Measurements from ENCODE around the gene BAK1.
A peak's percentile ranks its signal among the peaks of the same experiment; 100 is the strongest.

Gene BAK1

DNA sequence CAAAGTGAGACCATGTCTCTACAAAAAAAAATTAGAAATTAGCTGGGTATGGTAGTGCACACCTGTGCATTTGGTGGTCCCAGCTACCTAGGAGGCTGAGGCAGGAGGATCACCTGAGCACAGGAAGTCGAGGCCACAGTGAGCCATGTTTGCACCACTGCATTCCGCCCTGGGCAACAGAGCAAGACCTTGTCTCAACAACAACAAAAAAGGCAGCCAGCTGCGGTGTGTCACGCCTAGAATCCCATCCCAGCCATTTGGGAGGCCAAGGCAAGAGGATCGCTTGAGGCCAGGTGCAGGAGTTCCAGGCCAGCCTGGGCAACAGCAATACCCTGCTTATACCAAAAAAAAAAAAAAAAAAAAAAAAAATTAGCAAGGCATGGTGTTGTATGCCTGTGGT lies 1.1 kb upstream of the BAK1 start:
- Histone ChIP-seq H3K36me3 (ENCODE audit: insufficient read depth, low read length) (peaks cover 17% of the 10 kb centered on the region), H3K4me2 (ENCODE audit: low read length) (no peak overlapping the region), H3K9ac (ENCODE audit: low read depth, low read length) (no peak overlapping the region), H3K4me3 (ENCODE audit: low read length) (no peak overlapping the region), H3K4me1 (ENCODE audit: control insufficient read depth, insufficient read depth, low read length) (peaks cover 25% of the 10 kb centered on the region), H3K27me3 (ENCODE audit: control insufficient read depth, insufficient read depth, low read length) (no peaks in the 10 kb centered on the region), H3K9me3 (replicated peaks; ENCODE audit: low read length) (no peaks in the 10 kb centered on the region)

- Histone ChIP-seq H3K36me3 (ENCODE audit: insufficient read depth, low read length) (peaks cover 40% of the 10 kb centered on the region), H3K27me3 (ENCODE audit: control insufficient read depth, insufficient read depth, low read length) (no peaks in the 10 kb centered on the region), H3K9ac (ENCODE audit: low read depth, low read length) (peak overlapping the region; percentile 95)
Measured at GRCh38 chr6:33578588-33579011, 1.5 kb downstream of the BAK1 start.

GRCh38 chr6:33578164-33578563 lies 1.9 kb downstream of the BAK1 start:
- no peaks in the 10 kb centered on the region for H3K9me3 ChIP-seq (replicated peaks; ENCODE audit: low read length)
- no peaks in the 10 kb centered on the region for H3K27me3 ChIP-seq (ENCODE audit: control insufficient read depth, insufficient read depth, low read length)
- H3K4me2 ChIP-seq (ENCODE audit: low read length): peak overlapping the region; percentile 100
- H3K4me1 ChIP-seq (ENCODE audit: control insufficient read depth, insufficient read depth, low read length): peaks cover 21% of the 10 kb centered on the region
- H3K9ac ChIP-seq (ENCODE audit: low read depth, low read length): no peak overlapping the region
- peak overlapping the region; percentile 98 for H3K4me3 ChIP-seq (ENCODE audit: low read length)
- peaks cover 40% of the 10 kb centered on the region for H3K36me3 ChIP-seq (ENCODE audit: insufficient read depth, low read length)

More at GRCh38 chr6:33578588-33579011, 1.5 kb downstream of the BAK1 start:
- Histone ChIP-seq H3K9me3 (replicated peaks; ENCODE audit: low read length) (no peaks in the 10 kb centered on the region), H3K4me3 (ENCODE audit: low read length) (peak overlapping the region; percentile 98), H3K4me1 (ENCODE audit: control insufficient read depth, insufficient read depth, low read length) (peaks cover 21% of the 10 kb centered on the region), H3K4me2 (ENCODE audit: low read length) (peak overlapping the region; percentile 100)

DNA sequence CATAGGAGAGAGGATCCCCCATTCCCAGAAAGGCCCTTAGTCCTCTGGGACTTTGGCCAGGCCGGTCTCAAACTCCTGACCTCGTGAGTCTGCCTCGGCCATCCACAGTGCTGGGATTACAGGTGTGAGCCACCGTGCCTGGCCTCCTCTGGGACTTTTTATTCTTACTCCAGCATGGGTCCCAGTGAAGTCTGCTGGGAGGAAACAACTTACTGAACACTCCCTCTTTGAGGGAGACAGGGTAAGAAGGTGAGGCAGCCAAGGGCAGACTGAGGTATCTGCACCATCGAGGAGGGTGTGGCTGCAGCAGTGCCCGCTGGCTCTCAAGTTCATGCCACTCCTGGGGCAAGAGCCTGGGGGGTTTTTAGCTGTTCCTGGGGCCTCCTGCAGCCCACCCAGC lies 2.4 kb downstream of the BAK1 start:
- Histone ChIP-seq H3K4me3 (ENCODE audit: low read length) (no peak overlapping the region), H3K27me3 (ENCODE audit: control insufficient read depth, insufficient read depth, low read length) (no peaks in the 10 kb centered on the region), H3K4me2 (ENCODE audit: low read length) (peak overlapping the region; percentile 100), H3K9me3 (replicated peaks; ENCODE audit: low read length) (no peaks in the 10 kb centered on the region), H3K4me1 (ENCODE audit: control insufficient read depth, insufficient read depth, low read length) (peaks cover 21% of the 10 kb centered on the region), H3K9ac (ENCODE audit: low read depth, low read length) (no peak overlapping the region), H3K36me3 (ENCODE audit: insufficient read depth, low read length) (peaks cover 40% of the 10 kb centered on the region)

DNA sequence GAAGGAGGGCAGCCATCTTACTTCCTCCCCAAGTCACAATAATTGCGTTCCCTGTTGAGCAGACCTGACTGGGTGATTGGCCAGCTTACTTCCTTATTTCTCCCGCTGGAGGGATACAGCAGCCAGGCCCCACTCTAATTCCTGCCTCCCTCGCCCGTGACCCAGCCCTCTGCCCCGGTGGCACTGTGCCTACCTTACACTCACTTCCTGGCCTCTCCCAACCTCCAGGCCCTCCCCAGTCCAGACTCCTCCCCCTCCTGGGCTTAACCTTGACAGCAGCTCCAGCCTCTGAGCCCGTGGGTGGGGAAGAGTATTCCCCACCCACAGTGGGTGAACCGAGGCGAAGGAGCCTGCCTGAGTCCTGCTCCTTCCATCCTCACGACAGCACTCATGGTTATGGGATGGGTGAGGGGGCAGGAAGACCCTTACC lies 3.0 kb downstream of the BAK1 start:
- Histone ChIP-seq H3K27me3 (ENCODE audit: control insufficient read depth, insufficient read depth, low read length) (no peaks in the 10 kb centered on the region), H3K4me3 (ENCODE audit: low read length) (no peak overlapping the region)

GRCh38 chr6:33576668-33577067 lies 3.4 kb downstream of the BAK1 start:
- H3K9me3 ChIP-seq (replicated peaks; ENCODE audit: low read length): no peaks in the 10 kb centered on the region
- H3K4me3 ChIP-seq (ENCODE audit: low read length): no peak overlapping the region
- H3K36me3 ChIP-seq (ENCODE audit: insufficient read depth, low read length): peaks cover 46% of the 10 kb centered on the region
- H3K4me2 ChIP-seq (ENCODE audit: low read length): no peak overlapping the region
- no peaks in the 10 kb centered on the region for H3K27me3 ChIP-seq (ENCODE audit: control insufficient read depth, insufficient read depth, low read length)
- H3K4me1 ChIP-seq (ENCODE audit: control insufficient read depth, insufficient read depth, low read length): peaks cover 25% of the 10 kb centered on the region
- no peak overlapping the region for H3K9ac ChIP-seq (ENCODE audit: low read depth, low read length)

More for the DNA sequence above, 3.0 kb downstream of the BAK1 start:
- Histone ChIP-seq H3K4me2 (ENCODE audit: low read length) (no peak overlapping the region), H3K36me3 (ENCODE audit: insufficient read depth, low read length) (peaks cover 41% of the 10 kb centered on the region), H3K4me1 (ENCODE audit: control insufficient read depth, insufficient read depth, low read length) (peaks cover 21% of the 10 kb centered on the region), H3K9me3 (replicated peaks; ENCODE audit: low read length) (no peaks in the 10 kb centered on the region), H3K9ac (ENCODE audit: low read depth, low read length) (no peak overlapping the region)

GRCh38 chr6:33575211-33575610 lies 4.9 kb downstream of the BAK1 start:
- Histone ChIP-seq H3K9me3 (replicated peaks; ENCODE audit: low read length) (no peaks in the 10 kb centered on the region), H3K36me3 (ENCODE audit: insufficient read depth, low read length) (peaks cover 48% of the 10 kb centered on the region), H3K4me2 (ENCODE audit: low read length) (no peak overlapping the region), H3K27me3 (ENCODE audit: control insufficient read depth, insufficient read depth, low read length) (no peaks in the 10 kb centered on the region), H3K4me3 (ENCODE audit: low read length) (no peak overlapping the region), H3K9ac (ENCODE audit: low read depth, low read length) (no peak overlapping the region), H3K4me1 (ENCODE audit: control insufficient read depth, insufficient read depth, low read length) (peaks cover 33% of the 10 kb centered on the region)

DNA sequence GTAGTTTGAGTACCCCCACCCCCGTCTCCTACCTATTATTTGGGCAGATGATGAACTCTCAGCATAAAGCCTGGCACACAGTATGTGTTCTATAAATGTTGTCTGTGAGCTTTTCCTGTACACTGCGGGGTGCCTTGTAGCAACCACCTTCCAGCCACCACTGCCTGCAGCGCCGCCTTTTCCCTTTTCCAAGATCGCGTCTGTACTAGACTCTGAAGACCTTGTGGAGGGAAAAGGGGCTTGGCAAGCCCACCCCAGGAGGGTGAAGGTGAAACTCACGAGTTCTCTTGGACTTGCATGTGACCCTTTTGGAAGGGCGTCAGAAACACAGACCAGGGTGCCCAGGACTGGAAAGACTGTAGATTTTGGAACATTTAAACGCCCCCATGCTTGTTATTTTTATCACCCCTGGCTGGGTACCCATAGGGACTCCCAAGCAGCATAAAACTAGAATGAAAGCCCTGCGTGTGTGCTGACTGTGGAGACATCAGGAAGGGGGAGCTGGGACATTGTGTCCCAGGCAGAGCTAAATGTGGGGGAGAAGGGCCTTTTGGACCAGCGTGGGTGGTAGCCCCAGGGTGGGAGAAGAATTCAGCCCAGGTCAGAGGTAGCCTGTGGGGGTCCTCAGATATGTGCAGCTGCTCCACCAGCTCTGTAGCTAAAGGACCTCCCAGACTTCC lies 8.3 kb downstream of the BAK1 start:
- peaks cover 19% of the 10 kb centered on the region for H3K4me1 ChIP-seq (ENCODE audit: control insufficient read depth, insufficient read depth, low read length)
- peak overlapping the region; percentile 100 for H3K4me2 ChIP-seq (ENCODE audit: low read length)
- no peaks in the 10 kb centered on the region for H3K27me3 ChIP-seq (ENCODE audit: control insufficient read depth, insufficient read depth, low read length)
- H3K4me3 ChIP-seq (ENCODE audit: low read length): peak overlapping the region; percentile 86
- H3K9me3 ChIP-seq (replicated peaks; ENCODE audit: low read length): no peaks in the 10 kb centered on the region
- peaks cover 35% of the 10 kb centered on the region for H3K36me3 ChIP-seq (ENCODE audit: insufficient read depth, low read length)
- H3K9ac ChIP-seq (ENCODE audit: low read depth, low read length): peak overlapping the region; percentile 85

DNA sequence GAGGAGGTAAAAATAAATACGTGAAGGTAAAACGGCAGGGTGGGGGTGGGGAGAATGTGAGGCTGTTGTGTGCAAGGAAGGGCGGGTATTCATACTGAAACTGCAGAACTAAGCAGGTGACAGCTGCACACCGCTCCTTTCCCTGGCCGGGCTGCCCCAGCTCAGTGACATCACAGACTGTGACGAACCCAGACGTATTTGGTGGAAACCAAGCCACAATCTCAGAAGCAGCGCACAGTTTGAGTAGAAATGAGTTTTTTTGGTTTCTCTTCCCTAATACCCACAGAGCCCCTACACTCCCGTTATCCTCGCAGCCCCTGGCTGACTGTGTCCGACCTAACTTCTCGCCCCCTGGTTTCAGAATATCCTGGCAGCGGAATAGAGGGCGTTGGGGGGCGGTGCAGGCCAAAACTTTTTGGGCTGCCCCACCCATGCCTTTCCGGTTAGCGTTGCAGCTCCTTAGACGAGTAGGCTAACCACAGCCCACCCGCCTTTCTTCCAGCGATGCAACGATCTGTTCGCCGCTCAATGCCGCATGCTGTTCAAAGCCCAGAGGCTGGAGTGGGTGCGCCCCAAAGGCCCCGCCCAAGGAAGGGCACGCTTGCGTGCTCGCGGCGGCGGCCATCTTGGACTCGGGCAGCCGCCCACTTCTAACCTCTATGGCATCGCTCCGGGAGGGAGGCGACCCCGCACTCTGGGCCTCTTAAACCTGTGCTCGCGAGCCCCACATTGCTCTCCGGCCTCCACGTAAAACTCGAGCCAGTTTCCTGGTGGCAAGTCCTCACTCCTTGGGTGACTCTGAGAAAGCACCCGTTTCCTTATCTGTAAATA lies 9.1 kb downstream of the BAK1 start:
- Histone ChIP-seq H3K4me3 (ENCODE audit: low read length) (peak overlapping the region; percentile 86), H3K36me3 (ENCODE audit: insufficient read depth, low read length) (peaks cover 32% of the 10 kb centered on the region), H3K4me1 (ENCODE audit: control insufficient read depth, insufficient read depth, low read length) (peaks cover 21% of the 10 kb centered on the region), H3K27me3 (ENCODE audit: control insufficient read depth, insufficient read depth, low read length) (no peaks in the 10 kb centered on the region), H3K4me2 (ENCODE audit: low read length) (peak overlapping the region; percentile 100), H3K9me3 (replicated peaks; ENCODE audit: low read length) (no peaks in the 10 kb centered on the region), H3K9ac (ENCODE audit: low read depth, low read length) (peak overlapping the region; percentile 85)

- H3K4me2 ChIP-seq (ENCODE audit: low read length): no peak overlapping the region
- no peaks in the 10 kb centered on the region for H3K9me3 ChIP-seq (replicated peaks; ENCODE audit: low read length)
- H3K4me3 ChIP-seq (ENCODE audit: low read length): no peak overlapping the region
- no peak overlapping the region for H3K9ac ChIP-seq (ENCODE audit: low read depth, low read length)
- peaks cover 21% of the 10 kb centered on the region for H3K4me1 ChIP-seq (ENCODE audit: control insufficient read depth, insufficient read depth, low read length)
- peaks cover 12% of the 10 kb centered on the region for H3K36me3 ChIP-seq (ENCODE audit: insufficient read depth, low read length)
- H3K27me3 ChIP-seq (ENCODE audit: control insufficient read depth, insufficient read depth, low read length): no peaks in the 10 kb centered on the region
Measured at GRCh38 chr6:33568826-33569570, 11.1 kb downstream of the BAK1 start.

GRCh38 chr6:33567836-33568235 lies 12.2 kb downstream of the BAK1 start:
- Histone ChIP-seq H3K4me3 (ENCODE audit: low read length) (no peak overlapping the region), H3K27me3 (ENCODE audit: control insufficient read depth, insufficient read depth, low read length) (no peaks in the 10 kb centered on the region), H3K9me3 (replicated peaks; ENCODE audit: low read length) (no peaks in the 10 kb centered on the region), H3K4me1 (ENCODE audit: control insufficient read depth, insufficient read depth, low read length) (peaks cover 21% of the 10 kb centered on the region), H3K4me2 (ENCODE audit: low read length) (no peak overlapping the region), H3K9ac (ENCODE audit: low read depth, low read length) (no peak overlapping the region), H3K36me3 (ENCODE audit: insufficient read depth, low read length) (peaks cover 8% of the 10 kb centered on the region)

All from skeletal muscle satellite cell (primary cell).